ENCODE data around the gene EBF4.

Gene EBF4

GRCh38 chr20:2700913-2701620, 8.5 kb downstream of the EBF4 start:
- DNase-seq: no peak

- no peak for DNase-seq
Measured at GRCh38 chr20:2701671-2702081, 9.1 kb downstream of the EBF4 start.

- no peak for DNase-seq
Measured at GRCh38 chr20:2703716-2704475, 11.3 kb downstream of the EBF4 start.

GRCh38 chr20:2705931-2706645, 13.5 kb downstream of the EBF4 start:
- DNase-seq: no peak

GRCh38 chr20:2706688-2707352, 14.2 kb downstream of the EBF4 start:
- DNase-seq: peak; percentile 24

- DNase-seq: no peak
Measured at GRCh38 chr20:2707353-2708072, 14.9 kb downstream of the EBF4 start.

- DNase-seq: no peak
Measured at GRCh38 chr20:2708073-2708415, 15.5 kb downstream of the EBF4 start.

GRCh38 chr20:2708665-2709064, 16.1 kb downstream of the EBF4 start:
- DNase-seq: no peak

- DNase-seq: no peak
Measured at GRCh38 chr20:2709205-2709981, 16.8 kb downstream of the EBF4 start.

- DNase-seq: no peak
Measured at GRCh38 chr20:2713285-2713684, 20.7 kb downstream of the EBF4 start.

- no peak for DNase-seq
Measured at GRCh38 chr20:2729251-2729713, 36.7 kb downstream of the EBF4 start.

GRCh38 chr20:2729791-2730190, 37.2 kb downstream of the EBF4 start:
- DNase-seq: no peak

GRCh38 chr20:2734899-2735298, 42.3 kb downstream of the EBF4 start:
- no peak for DNase-seq

GRCh38 chr20:2736441-2736840, 43.9 kb downstream of the EBF4 start:
- no peak for DNase-seq

- DNase-seq: no peak
Measured at GRCh38 chr20:2738331-2739041, 45.9 kb downstream of the EBF4 start.

GRCh38 chr20:2739042-2739398, 46.4 kb downstream of the EBF4 start:
- no peak for DNase-seq

- no peak for DNase-seq
Measured at GRCh38 chr20:2740702-2741101, 48.1 kb downstream of the EBF4 start.

- DNase-seq: no peak
Measured at GRCh38 chr20:2741463-2741862, 48.9 kb downstream of the EBF4 start.

GRCh38 chr20:2741881-2742280, 49.3 kb downstream of the EBF4 start:
- DNase-seq: no peak

- DNase-seq: no peak
Measured at GRCh38 chr20:2742431-2742830, 49.9 kb downstream of the EBF4 start.

- DNase-seq: peak; percentile 73
Measured at GRCh38 chr20:2742934-2743559, 50.5 kb downstream of the EBF4 start.
